ENCODE measurements around the gene ANKRD63. TPM values are rescaled to one million over a fixed set of nuclear protein-coding genes. Genes with fewer than 3 reads are reported as not detected.
A peak's percentile ranks its signal among the peaks of the same experiment; 100 is the strongest.

Gene ANKRD63
- total and polyA plus RNA-seq, 9 of the 15 experiments (the other 6 are each of a cell fraction or from before 2014, with no cell fraction given), result 1.3 to 2.0 (median 1.8) TPM; not detected in 6

- DNase-seq (ENCODE audit: extremely low read depth in 1 of 4, low spot score in 3 of 4) (peak; percentile 79 to 80 (median 80)), FAIRE-seq (peak; percentile 61), ATAC-seq (peak; percentile 83)
- H3K4me3 ChIP-seq, result no peak overlapping the region
- peaks cover 22 to 34% of the 10 kb centered on the region in 2 experiments for H3K4me1 ChIP-seq (replicated peaks in 1 of 2; ENCODE audit: control insufficient read depth in 2 of 2, insufficient read depth in 2 of 2, low read length in 2 of 2)
- intact Hi-C loops (cut with micrococcal nuclease), result loop anchor here (1.0 kb wide), 1 partner anchor 31 kb away; no protein-coding TSS in a partner anchor
- H4K20me1 ChIP-seq (replicated peaks; ENCODE audit: control insufficient read depth, insufficient read depth, low read length), result no peaks in the 10 kb centered on the region
- H2AFZ ChIP-seq (ENCODE audit: low read depth, low read length), result no peak overlapping the region
- no peaks in the 10 kb centered on the region for H3K9me1 ChIP-seq (ENCODE audit: control insufficient read depth, insufficient read depth, low read length)
- H3K4me2 ChIP-seq (ENCODE audit: insufficient read depth, low read length), result no peak overlapping the region
- no peaks in the 10 kb centered on the region for H3K79me2 ChIP-seq (ENCODE audit: control insufficient read depth, insufficient read depth, low read length)
- H3K27ac ChIP-seq (ENCODE audit: extremely low read depth, low read depth, low read length), result no peak overlapping the region
- peaks cover 0 to 25% of the 10 kb centered on the region in 2 experiments; a peak in 3 of 5 replicates for H3K27me3 ChIP-seq (ENCODE audit: control insufficient read depth in 2 of 2, insufficient read depth in 2 of 2, low read length in 2 of 2)
- POLR2A ChIA-PET, result interaction anchor here (0.7 to 2.0 kb wide), 4 partner anchors 9 to 15 kb away, joined by 3 to 10 read pairs (median 4); partner anchors contain the start of gene INAFM2
- in situ Hi-C loops (cut with MboI), result loop anchor here (5.0 kb wide), 1 partner anchor 33 kb away; no protein-coding TSS in a partner anchor
- H3K36me3 ChIP-seq (ENCODE audit: control insufficient read depth, insufficient read depth, low read length), result no peaks in the 10 kb centered on the region
- WGBS (ENCODE audit: insufficient coverage, low coverage, missing lambda C conversion rate), result 3% methylated on average over 4 of the region's 4 CpGs
- CTCF ChIA-PET (ENCODE audit: low intra/inter-chr PET ratio), result interaction anchor here (0.7 to 5.2 kb wide), 5 partner anchors 11 to 524 kb away, joined by 3 to 87 read pairs (median 7); partner anchors contain the start of gene ANKRD63
- H3K9me3 ChIP-seq (replicated peaks; ENCODE audit: control insufficient read depth, insufficient read depth, low read depth, low read length), result no peaks in the 10 kb centered on the region
- H3K9ac ChIP-seq (ENCODE audit: insufficient read depth in 1 of 2, low read depth in 2 of 2, low read length in 2 of 2), result no peak overlapping the region
- no TSS peak for BruUV-seq (replicated peaks)
- TF ChIP-seq GTF2F1 (IDR thresholded peaks at IDR 0.05; ENCODE audit: low read depth, low read length), result no peak
- TF ChIP-seq HDAC2 (IDR thresholded peaks at IDR 0.05), result 0 out of 2 replicates have a peak, but pooled peaks have one; percentile 28
- TF ChIP-seq RERE (CRISPR knock-in tag; IDR thresholded peaks at IDR 0.05; ENCODE audit: borderline replicate concordance), result no peak
- peak; percentile 93 for TF ChIP-seq REST (IDR thresholded peaks at IDR 0.05; ENCODE audit: borderline replicate concordance)
- TF ChIP-seq REST (CRISPR knock-in tag; IDR thresholded peaks at IDR 0.05; ENCODE audit: low read depth), result no peak
- peak; percentile 20; the same call in 1 of the 2 replicates for TF ChIP-seq ZNF316 (IDR thresholded peaks at IDR 0.05)
Measured at GRCh38 chr15:40310001-40310959, 27.4 kb upstream of the ANKRD63 start.

Measured in K562 (cell line).